Measurements from ENCODE around the gene MTFMT.
"Not testable (repeated sequence)": the region's sequence is repeated elsewhere in the genome, so short reads cannot be mapped to it uniquely, and the experiment has no call there.

The MTFMT gene

GRCh38 chr15:65026756-65027155 lies 2.7 kb downstream of the MTFMT start:
- ChIA-PET POLR2A (interaction anchor here (0.6 kb wide), 1 partner anchor 1479 kb away, joined by 6 read pairs; no protein-coding TSS in a partner anchor), CTCF (no interaction called here)
- TF ChIP-seq CTCF (IDR thresholded peaks at IDR 0.05; ENCODE audit: control extremely low read depth, extremely low read depth, low read depth, missing control alignments) = no peak

GRCh38 chr15:65021488-65021887 lies 8.0 kb downstream of the MTFMT start:
- ChIA-PET CTCF (interaction anchor here (1.2 to 2.1 kb wide), 2 partner anchors 13 to 19 kb away, joined by 3 to 8 read pairs; no protein-coding TSS in a partner anchor), POLR2A (no interaction called here)
- TF ChIP-seq CTCF (IDR thresholded peaks at IDR 0.05; ENCODE audit: control extremely low read depth, extremely low read depth, low read depth, missing control alignments) = no peak
- DNase-seq (ENCODE audit: extremely low spot score) = no peak

More at GRCh38 chr15:65026756-65027155, 2.7 kb downstream of the MTFMT start:
- no peak for DNase-seq (ENCODE audit: extremely low spot score)

- DNase-seq (ENCODE audit: extremely low spot score) = no peak
- ChIA-PET POLR2A (no interaction called here), CTCF (interaction anchor here (1.2 to 2.1 kb wide), 2 partner anchors 18 to 95 kb away, joined by 3 to 8 read pairs; no protein-coding TSS in a partner anchor)
- no peak for TF ChIP-seq CTCF (IDR thresholded peaks at IDR 0.05; ENCODE audit: control extremely low read depth, extremely low read depth, low read depth, missing control alignments)
Measured at GRCh38 chr15:65020419-65020818, 9.0 kb downstream of the MTFMT start.

DNA sequence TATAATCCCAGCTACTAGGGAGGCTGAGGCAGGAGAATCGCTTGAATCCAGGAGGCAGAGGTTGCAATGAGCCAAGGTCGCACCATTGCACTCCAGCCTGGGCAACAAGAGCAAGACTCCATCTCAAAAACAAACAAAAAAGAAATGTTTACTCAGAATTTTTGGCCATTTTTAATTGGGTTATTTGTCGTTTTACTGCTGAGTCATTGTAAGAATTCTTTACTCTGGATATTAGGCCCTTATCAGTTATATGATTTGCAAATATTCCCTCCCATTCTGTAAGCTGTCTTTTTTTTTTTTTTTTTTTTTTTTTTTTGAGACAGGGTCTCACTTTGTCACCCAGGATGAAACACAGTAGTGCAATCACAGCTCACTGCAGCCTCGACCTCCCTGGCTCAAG lies 18.2 kb downstream of the MTFMT start:
- ChIA-PET POLR2A (interaction anchor here (0.6 kb wide), 1 partner anchor 174 kb away, joined by 6 read pairs; no protein-coding TSS in a partner anchor), CTCF (interaction anchor here (1.2 to 1.3 kb wide), 2 partner anchors 15 to 21 kb away, joined by 3 to 4 read pairs; partner anchors contain the start of gene SPG21)
- not testable (repeated sequence) for DNase-seq (ENCODE audit: extremely low spot score)

GRCh38 chr15:65008983-65009382 lies 20.5 kb downstream of the MTFMT start:
- peak; percentile 25 for TF ChIP-seq CTCF (IDR thresholded peaks at IDR 0.05; ENCODE audit: control extremely low read depth, extremely low read depth, low read depth, missing control alignments)
- no peak for DNase-seq (ENCODE audit: extremely low spot score)
- ChIA-PET POLR2A (no interaction called here), CTCF (interaction anchor here (1.1 to 1.9 kb wide), 7 partner anchors 9 to 268 kb away, joined by 3 to 8 read pairs (median 3); no protein-coding TSS in a partner anchor)

- no peak for TF ChIP-seq CTCF (IDR thresholded peaks at IDR 0.05; ENCODE audit: control extremely low read depth, extremely low read depth, low read depth, missing control alignments)
- DNase-seq (ENCODE audit: extremely low spot score) = no peak
- POLR2A ChIA-PET = no interaction called here
Measured at GRCh38 chr15:65006876-65007275, 22.6 kb downstream of the MTFMT start.

GRCh38 chr15:65004993-65005392 lies 24.4 kb downstream of the MTFMT start:
- CTCF ChIA-PET = interaction anchor here (0.7 to 1.8 kb wide), 4 partner anchors 8 to 110 kb away, joined by 3 to 7 read pairs (median 4); partner anchors contain the start of gene UBAP1L
- POLR2A ChIA-PET = interaction anchor here (0.6 to 0.7 kb wide), 2 partner anchors 158 to 404 kb away, joined by 3 to 5 read pairs; no protein-coding TSS in a partner anchor
- DNase-seq (ENCODE audit: extremely low spot score) = no peak
- no peak for TF ChIP-seq CTCF (IDR thresholded peaks at IDR 0.05; ENCODE audit: control extremely low read depth, extremely low read depth, low read depth, missing control alignments)

More at GRCh38 chr15:65006876-65007275, 22.6 kb downstream of the MTFMT start:
- CTCF ChIA-PET = no interaction called here
